ENCODE measurements around the gene KCTD12. TPM values are rescaled to one million over a fixed set of nuclear protein-coding genes. Genes with fewer than 3 reads are reported as not detected.

KCTD12 gene
- total RNA-seq, 1 experiment from 2014 or later = 6.7 TPM

- TF ChIP-seq ERG (CRISPR knock-in tag; IDR thresholded peaks at IDR 0.05) (no peak), CTCF (IDR thresholded peaks at IDR 0.05) (no peak), NFE2L1 (CRISPR knock-in tag; IDR thresholded peaks at IDR 0.05) (no peak), RORB (CRISPR knock-in tag; IDR thresholded peaks at IDR 0.05) (no peak), PREB (CRISPR knock-in tag; IDR thresholded peaks at IDR 0.05; ENCODE audit: borderline replicate concordance) (no peak), ZNF425 (CRISPR knock-in tag; conservative IDR thresholded peaks at IDR 0.05) (no peak), PRDM15 (CRISPR knock-in tag; IDR thresholded peaks at IDR 0.05) (no peak)
These were observed 40.3 kb downstream of the KCTD12 start (continued) for GRCh38 chr13:76845865-76846264.

- TF ChIP-seq CDX4 (CRISPR knock-in tag; IDR thresholded peaks at IDR 0.05; ENCODE audit: borderline replicate concordance) (no peak), HMGA2 (CRISPR knock-in tag; IDR thresholded peaks at IDR 0.05) (peak; percentile 95)
- Mint-ChIP-seq H3K4me1 (peaks cover 4% of the 10 kb centered on the region), H3K27ac (no peak overlapping the region), H3K36me3 (no peaks in the 10 kb centered on the region), H3K27me3 (ENCODE audit: low read depth) (no peaks in the 10 kb centered on the region), H3K4me3 (no peak overlapping the region), H3K9me3 (peaks cover 11% of the 10 kb centered on the region)
- POLR2A ChIA-PET = no interaction called here
- ATAC-seq = no peak
- no peak for DNase-seq (ENCODE audit: low spot score)
- CTCF ChIA-PET = no interaction called here
These were observed 40.8 kb downstream of the KCTD12 start for GRCh38 chr13:76845367-76845766.

GRCh38 chr13:76837801-76838200 lies 48.4 kb downstream of the KCTD12 start:
- Mint-ChIP-seq H3K9me3 (peaks cover 11% of the 10 kb centered on the region), H3K27me3 (ENCODE audit: low read depth) (no peaks in the 10 kb centered on the region), H3K4me1 (peaks cover 4% of the 10 kb centered on the region), H3K4me3 (no peak overlapping the region), H3K27ac (no peak overlapping the region), H3K36me3 (no peaks in the 10 kb centered on the region)
- ChIA-PET CTCF (interaction anchor here (1.2 kb wide), 1 partner anchor 66 kb away, joined by 5 read pairs; no protein-coding TSS in a partner anchor), POLR2A (no interaction called here)
- no peak for ATAC-seq
- no peak for DNase-seq (ENCODE audit: low spot score)
- TF ChIP-seq ZNF416 (CRISPR knock-in tag; IDR thresholded peaks at IDR 0.05) (no peak), FOXP1 (CRISPR knock-in tag; IDR thresholded peaks at IDR 0.05; ENCODE audit: borderline replicate concordance) (no peak), FOXJ3 (CRISPR knock-in tag; IDR thresholded peaks at IDR 0.05; ENCODE audit: borderline replicate concordance) (no peak), ERG (CRISPR knock-in tag; IDR thresholded peaks at IDR 0.05) (no peak), NR3C1 (CRISPR knock-in tag; conservative IDR thresholded peaks at IDR 0.05; ENCODE audit: low read depth) (no peak), HMGA2 (CRISPR knock-in tag; IDR thresholded peaks at IDR 0.05) (no peak), GABPB1 (CRISPR knock-in tag; IDR thresholded peaks at IDR 0.05) (no peak), ARID4B (CRISPR knock-in tag; IDR thresholded peaks at IDR 0.05; ENCODE audit: borderline replicate concordance) (no peak), CBFB (CRISPR knock-in tag; IDR thresholded peaks at IDR 0.05; ENCODE audit: low read depth) (no peak)

All from WTC11 (cell line).